Endothelial cell of umbilical vein (primary cell): ENCODE measurements around the gene OAF. TPM values are rescaled to one million over a fixed set of nuclear protein-coding genes. Genes with fewer than 3 reads are reported as not detected.

Source experiments
- BruUV-seq: library from RNA; stranded (reverse); fragments of 400-500 nt; replicated peaks from 2 replicates; lab custom pipeline; 2021; lab: Mats Ljungman, UMichigan
- CTCF ChIA-PET: fragments of 300-600, 350-600 bp; sonication (Branson Sonifier 250); formaldehyde crosslinking; loops from one replicate; lab custom pipeline; 2021; ENCODE audit warnings: antibody characterized with exemption, inconsistent platforms; lab: Charles Lee
- POLR2A ChIA-PET: fragments of 300-600, 350-600 bp; sonication (Branson Sonifier 250); formaldehyde crosslinking; loops from one replicate; lab custom pipeline; 2021; ENCODE audit warnings: antibody characterized with exemption, inconsistent platforms; lab: Charles Lee
- DNase-seq: peaks from one replicate; pipeline ENCODE4 v3.0.0-alpha.2; 2011; ENCODE audit warnings: low read depth, low spot score
- FAIRE-seq: peaks from 2 replicates; lab custom pipeline; 2011; peaks lifted over from hg19 to GRCh38; lab: Jason Lieb, UNC
- H2AFZ ChIP-seq: 2 replicates; pipeline ENCODE4 v1.6.0; 2012; ENCODE audit warnings: low read depth, low read length, control low read depth, inconsistent platforms
- H3K27ac ChIP-seq: 2 replicates; pipeline ENCODE4 v1.5.1; 2011; ENCODE audit warnings: low read depth, mild to moderate bottlenecking, control low read depth, low read length, moderate library complexity; ENCODE audit not compliant: insufficient read depth
- H3K27me3 ChIP-seq, 2 experiments: 2 replicates each; pipeline versions ENCODE4 v1.6.0 to v1.6.1; 2011; ENCODE audit warnings: low read length in 2 of 2, mixed read lengths in 1 of 2; ENCODE audit not compliant: control insufficient read depth in 2 of 2, insufficient read depth in 2 of 2
- H3K36me3 ChIP-seq, 2 experiments: 2 replicates in 1 of 2; 3 replicates in 1 of 2; pipeline ENCODE4 v1.5.1; 2011; ENCODE audit warnings: low read length in 2 of 2, mild to moderate bottlenecking in 1 of 2, moderate library complexity in 1 of 2; ENCODE audit not compliant: control insufficient read depth in 2 of 2, insufficient read depth in 2 of 2; ENCODE audit errors: extremely low read depth in 1 of 2
- H3K4me1 ChIP-seq: 3 replicates; pipeline ENCODE4 v1.5.1; 2011; ENCODE audit warnings: mild to moderate bottlenecking, low read length; ENCODE audit not compliant: control insufficient read depth, insufficient read depth; ENCODE audit errors: extremely low read depth
- H3K4me2 ChIP-seq: 2 replicates; pipeline ENCODE4 v1.6.1; 2011; ENCODE audit warnings: low read length, control low read depth, mixed read lengths; ENCODE audit not compliant: insufficient read depth
- H3K4me3 ChIP-seq, 3 experiments: fragments of 200-600 bp in 1 of 3; sonication (generic), shearing (Covaris generic) in 1 of 3; replicated peaks in 1 of 3; 2 replicates each; pipeline ENCODE4 v1.5.1; 2011 to 2016; ENCODE audit warnings: control low read depth in 3 of 3, low read length in 3 of 3, mild to moderate bottlenecking in 2 of 3, inconsistent platforms in 1 of 3, low read depth in 1 of 3, moderate library complexity in 1 of 3; ENCODE audit not compliant: insufficient read depth in 1 of 3
- H3K79me2 ChIP-seq: 2 replicates; pipeline ENCODE4 v1.6.0; 2012; ENCODE audit warnings: low read length, inconsistent platforms; ENCODE audit not compliant: control insufficient read depth, insufficient read depth
- H3K9ac ChIP-seq: replicated peaks from 2 replicates; pipeline ENCODE3; 2011; ENCODE audit warnings: low read length, control low read depth; ENCODE audit not compliant: insufficient read depth; ENCODE audit errors: extremely low read depth
- H3K9me1 ChIP-seq: replicated peaks from 3 replicates; pipeline ENCODE4 v1.6.0; 2011; ENCODE audit warnings: mild to moderate bottlenecking, low read length; ENCODE audit not compliant: control insufficient read depth, insufficient read depth; ENCODE audit errors: extremely low read depth
- H3K9me3 ChIP-seq: replicated peaks from 2 replicates; pipeline ENCODE4 v1.5.1; 2012; ENCODE audit warnings: low read length, inconsistent platforms; ENCODE audit not compliant: control insufficient read depth, insufficient read depth
- H4K20me1 ChIP-seq: replicated peaks from 2 replicates; pipeline ENCODE3; 2011; ENCODE audit warnings: mild to moderate bottlenecking, low read length; ENCODE audit not compliant: control insufficient read depth, insufficient read depth; ENCODE audit errors: extremely low read depth
- CTCF ChIP-seq, 2 donors: IDR thresholded peaks; 1 replicate in 1 of 2; 2 replicates in 1 of 2; pipeline ENCODE4 v1.5.1; 2011; ENCODE audit warnings: low read length in 2 of 2, mild to moderate bottlenecking in 2 of 2, moderate library complexity in 2 of 2, control low read depth in 1 of 2, inconsistent platforms in 1 of 2, low read depth in 1 of 2; ENCODE audit not compliant: insufficient read depth in 1 of 2; ENCODE audit errors: extremely low read depth in 1 of 2
- EZH2 ChIP-seq: IDR thresholded peaks from 2 replicates; pipeline ENCODE4 v1.6.1; 2012; ENCODE audit warnings: borderline replicate concordance, low read depth, mild to moderate bottlenecking, moderate library complexity, low read length, inconsistent platforms; ENCODE audit not compliant: severe bottlenecking
- MAX ChIP-seq: IDR thresholded peaks from 2 replicates; pipeline ENCODE4 v1.6.1; 2011; ENCODE audit not compliant: insufficient read depth, insufficient read length
- dilution Hi-C: fragments of 300-500 bp; cut with MboI; formaldehyde crosslinking; loops from one replicate; pipeline ENCODE4 v1.15.0; 2019; ENCODE audit warnings: low sequenced_read_pairs; ENCODE audit not compliant: extremely low pct_ligation_motif_present
- intact Hi-C: fragments of 100-400 bp; cut with micrococcal nuclease; formaldehyde crosslinking; loops from one replicate; pipeline ENCODE4 v1.10.0; 2022
- polyA plus RNA-seq, 4 experiments: library from polyadenylated mRNA; depleted of rRNA in 3 of 4; stranded (reverse) in 3 of 4; unstranded in 1 of 4; fragments of >200 nt; gene quantifications; 2 replicates each; pipeline versions ENCODE4 v1.2.1 to v1.2.3, GENCODE V29; 2011 to 2012; ENCODE audit warnings: missing spikeins in 1 of 4
- total RNA-seq: library from RNA; stranded (reverse); gene quantifications from 2 replicates; pipeline ENCODE4 v1.2.3, GENCODE V29; 2021

Gene OAF
- total and polyA plus RNA-seq, 2 donors (not counting 3 experiments of a cell fraction or from before 2014, with no cell fraction given): 32.1 to 33.8 TPM

DNA sequence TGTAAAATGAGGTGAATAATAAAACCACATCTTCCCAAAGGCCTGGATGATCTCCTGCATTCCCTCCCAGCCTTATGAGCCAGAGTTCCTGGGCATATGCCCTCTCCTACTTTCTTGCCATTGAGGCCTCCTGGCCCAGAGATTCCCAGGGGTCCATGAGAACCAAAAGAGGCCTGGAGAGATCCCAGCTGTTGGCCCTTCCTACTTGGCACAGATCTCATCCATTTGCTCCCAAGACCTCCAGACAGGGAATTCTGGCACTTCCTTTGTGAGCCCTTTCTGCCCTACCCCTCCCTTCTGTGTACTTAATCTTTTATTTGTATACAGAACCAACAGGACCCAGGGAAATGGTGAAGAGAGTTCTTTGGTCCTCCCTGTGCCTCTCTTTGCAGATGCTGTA lies 50.5 kb downstream of the OAF start:
- FAIRE-seq: no peak

More for the DNA sequence above, 50.5 kb downstream of the OAF start:
- no peak for DNase-seq
- CTCF ChIA-PET: interaction anchor here (1.0 kb wide), 1 partner anchor 42 kb away, joined by 3 read pairs; no protein-coding TSS in a partner anchor
- Histone ChIP-seq H3K4me2 (no peak overlapping the region), H3K36me3 (no peaks in the 10 kb centered on the region), H2AFZ (no peak overlapping the region), H4K20me1 (no peaks in the 10 kb centered on the region), H3K4me3 (no peak overlapping the region), H3K9me1 (no peaks in the 10 kb centered on the region), H3K4me1 (no peaks in the 10 kb centered on the region), H3K27ac (no peak overlapping the region), H3K9me3 (no peaks in the 10 kb centered on the region), H3K27me3 (peaks cover 6 to 7% of the 10 kb centered on the region in 2 experiments), H3K9ac (no peak overlapping the region), H3K79me2 (no peaks in the 10 kb centered on the region)
- POLR2A ChIA-PET: no interaction called here
- dilution Hi-C loops: no loop called here
- no TSS peak for BruUV-seq
- intact Hi-C loops: no loop called here
- TF ChIP-seq CTCF (IDR thresholded peaks at IDR 0.05; ENCODE audit: extremely low read depth in 1 of 2, insufficient read depth in 1 of 2, low read depth in 1 of 2, low read length in 2 of 2) (no peak), MAX (no peak), EZH2 (no peak)
